A673 (cell line): ENCODE results near the gene HTATSF1.

Experiments used
- CTCF ChIP-seq: fragments of 300-800, 200-600 bp; sonication (generic); conservative IDR thresholded peaks from 2 replicates; pipeline ENCODE4 v1.5.1; 2017; ENCODE audit warnings: low read depth, mild to moderate bottlenecking, antibody characterized with exemption, low read length, moderate library complexity, mixed read lengths
- EZH2 ChIP-seq: fragments of 200-600 bp; sonication (generic); IDR thresholded peaks from 2 replicates; pipeline ENCODE4 v1.6.1; 2017; ENCODE audit warnings: borderline replicate concordance, low read depth, mild to moderate bottlenecking, mixed read lengths, antibody characterized with exemption, low read length; ENCODE audit not compliant: poor library complexity, severe bottlenecking

- TF ChIP-seq CTCF (no peak), EZH2 (no peak)
Measured at GRCh38 chrX:136540226-136540625, 42.8 kb downstream of the HTATSF1 start.
